Left colon (tissue), 2 donors: Measurements from ENCODE around the gene PLD1. TPM values are rescaled to one million over a fixed set of nuclear protein-coding genes. Genes with fewer than 3 reads are reported as not detected.
"Not testable (repeated sequence)": the region's sequence is repeated elsewhere in the genome, so short reads cannot be mapped to it uniquely, and the experiment has no call there.

Source experiments
- ATAC-seq: fragments of 200-7000 bp; cut with Tn5 transposase; one replicate; pipeline ENCODE4 v1.9.1; 2020; ENCODE audit warnings: mild to moderate bottlenecking, moderate library complexity
- DNase-seq, 2 donors: peaks; one replicate each; pipeline ENCODE4 v3.0.0-alpha.2; 2020
- intact Hi-C, 2 donors: fragments of 100-400 bp; cut with DNase I in 1 of 2; cut with micrococcal nuclease in 1 of 2; formaldehyde crosslinking; loops; one replicate each; pipeline versions ENCODE4 v1.11.2 to v1.14.0; 2022; cut with DNase I, micrococcal nuclease
- total RNA-seq, 2 donors: library from RNA; stranded (reverse); fragmentation: NEBNext Ultra II Directional; extraction: Animal tissue kit (Norgen Biotek cat#: 25700); gene quantifications; one replicate each; pipeline ENCODE4 v1.2.1, GENCODE V29; 2021
- donor health status: DM: no; HTN: no; CAD: no.
- donor health status: DM: yes; HTN: yes; CAD: no.

PLD1 gene
- total RNA-seq, 2 donors from 2014 or later = 79.7 to 109 TPM

DNA sequence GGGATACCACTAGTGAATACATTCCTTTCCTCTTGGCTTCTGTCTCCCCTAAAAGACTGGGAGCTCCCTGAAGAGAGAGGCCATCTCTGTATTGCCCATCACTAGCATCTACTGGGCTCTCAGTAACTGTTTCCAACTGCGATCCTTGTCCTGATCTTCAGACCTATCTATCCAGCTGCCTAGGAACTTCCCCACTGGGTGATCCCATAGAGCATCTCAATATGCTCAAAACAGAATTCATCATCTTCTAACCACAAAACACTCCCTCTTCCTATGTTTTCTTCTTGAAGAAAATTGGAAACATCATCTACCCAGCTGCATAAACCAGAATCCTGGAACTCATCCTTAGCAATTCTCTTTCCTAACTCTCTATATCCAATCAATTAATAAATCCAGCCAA lies 54.6 kb downstream of the PLD1 start:
- intact Hi-C loops = no loop called here
- ATAC-seq = no peak
- no peak for DNase-seq

DNA sequence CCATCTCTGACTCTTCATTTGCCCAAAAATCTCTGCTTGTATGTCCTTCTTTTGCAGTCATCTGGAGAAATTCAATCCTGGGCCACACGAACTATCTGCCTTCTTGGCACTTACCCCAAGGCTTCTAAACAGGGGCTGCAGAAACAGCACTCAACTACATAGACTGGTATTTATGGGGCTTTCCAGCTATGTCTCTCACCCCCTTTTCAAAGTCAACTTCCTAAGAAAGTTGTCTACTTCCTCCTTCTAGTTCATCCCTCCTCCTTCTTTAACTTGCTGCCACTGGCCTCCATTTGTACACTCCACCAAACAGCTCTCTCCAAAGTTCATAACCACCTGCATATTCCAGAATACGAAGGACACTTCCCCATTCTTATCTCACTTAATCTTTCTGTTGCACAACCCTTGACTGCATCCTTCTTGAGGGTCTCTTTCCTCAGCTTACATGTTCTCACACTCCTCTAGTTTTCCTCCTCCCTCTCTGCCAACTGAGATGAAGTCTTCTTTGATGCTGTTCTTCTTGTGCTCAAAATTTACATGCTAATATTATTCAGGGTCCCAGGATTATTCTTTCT lies 55.2 kb downstream of the PLD1 start:
- intact Hi-C loops = no loop called here
- DNase-seq (no peak), ATAC-seq (no peak)

DNA sequence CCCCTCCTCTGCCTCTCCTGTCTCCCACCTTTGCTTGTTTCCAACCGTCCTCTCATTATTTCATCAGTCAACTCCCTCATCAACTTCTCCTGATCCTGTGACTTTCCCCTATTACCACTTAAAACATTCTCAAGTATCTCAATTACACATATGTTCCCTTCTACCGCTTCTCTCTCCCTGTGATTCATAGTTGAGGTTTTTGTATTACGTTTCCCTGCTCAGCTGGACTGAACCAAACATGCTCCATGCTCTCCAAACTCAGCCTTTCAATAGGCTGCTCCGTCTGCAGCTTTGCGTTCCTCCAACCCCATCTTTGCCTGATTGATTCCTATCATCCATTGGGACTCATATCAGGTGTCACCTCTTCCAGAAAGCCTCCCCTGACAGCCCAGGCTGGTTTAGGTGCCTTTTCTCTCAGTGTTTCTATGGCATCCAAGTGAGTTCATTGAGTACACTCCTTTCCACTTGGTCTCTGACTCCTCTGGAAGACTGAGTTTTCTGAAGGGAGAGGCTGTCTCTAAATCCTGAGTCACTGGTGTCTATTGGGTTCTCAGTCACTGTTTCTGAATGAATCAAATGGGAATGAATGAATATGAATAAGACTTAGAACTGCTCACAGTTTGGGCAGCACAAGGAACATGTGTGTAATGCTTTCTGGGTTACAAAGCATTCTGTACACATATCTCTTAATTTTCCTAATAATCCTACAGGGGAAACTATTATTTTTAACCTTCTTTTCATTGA lies 56.4 kb downstream of the PLD1 start:
- ATAC-seq (peak; percentile 16), DNase-seq (no peak)
- intact Hi-C loops = no loop called here

DNA sequence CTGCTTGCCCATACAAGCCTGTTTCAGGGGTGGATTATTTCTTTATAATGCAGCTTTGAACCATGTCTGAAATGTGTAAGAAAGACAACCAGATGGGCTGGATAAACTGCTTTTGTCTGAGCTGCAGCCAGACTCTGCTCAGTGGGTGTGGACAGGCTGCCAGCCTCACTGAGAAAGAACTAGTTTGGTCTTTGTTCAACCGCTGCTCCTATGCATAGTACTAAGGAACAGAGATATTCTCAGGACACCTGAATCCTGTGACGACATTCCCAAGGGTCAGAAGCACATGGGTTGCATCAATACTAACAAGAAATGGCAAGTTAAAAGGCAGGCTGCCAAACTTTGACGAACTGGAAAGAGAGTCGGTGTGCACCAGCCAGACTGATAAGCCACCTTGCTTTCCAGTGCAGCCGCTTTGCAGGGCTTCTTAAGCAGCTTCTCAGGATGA lies 57.2 kb downstream of the PLD1 start:
- ATAC-seq = peak; percentile 91
- intact Hi-C loops = no loop called here
- no peak for DNase-seq

DNA sequence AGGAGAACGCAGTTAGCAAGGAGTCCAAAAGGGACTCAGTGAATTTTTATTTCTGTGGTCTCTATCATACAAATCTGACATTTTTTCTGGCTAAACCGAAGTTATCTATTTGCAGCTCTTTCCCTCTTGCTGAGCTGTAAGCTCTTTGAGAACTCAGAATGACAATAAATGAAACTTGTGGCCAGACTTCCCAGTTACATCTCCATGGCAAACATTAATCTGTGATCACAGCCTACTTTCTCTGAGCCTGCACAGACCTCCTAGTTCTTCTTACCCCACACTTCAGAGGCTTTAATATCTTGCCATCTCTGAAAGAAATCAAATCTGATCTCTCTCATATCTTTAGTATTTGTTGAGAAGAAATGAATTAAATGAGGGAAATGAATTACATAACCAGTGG lies 58.0 kb downstream of the PLD1 start:
- intact Hi-C loops = no loop called here
- ATAC-seq (no peak), DNase-seq (no peak)

DNA sequence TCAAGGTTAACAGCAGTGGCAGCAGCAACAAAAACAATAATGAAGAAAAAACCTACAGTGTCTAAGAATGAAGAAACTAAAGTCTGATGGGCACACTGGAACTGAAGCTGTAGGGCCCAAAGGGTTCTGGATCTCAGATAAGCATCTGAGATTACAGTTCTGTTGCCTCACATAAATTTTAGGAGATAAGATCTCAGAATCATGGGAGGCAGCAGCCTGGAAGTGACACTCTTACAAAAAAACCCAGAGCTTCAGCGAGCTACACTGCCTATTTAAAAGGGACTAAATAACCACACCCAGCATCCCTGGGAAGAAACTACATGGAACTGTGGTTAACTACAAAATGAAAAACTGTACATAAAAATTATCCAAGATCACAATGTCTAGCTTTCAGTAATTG lies 61.2 kb downstream of the PLD1 start:
- no peak for ATAC-seq
- no peak for DNase-seq
- intact Hi-C loops = no loop called here

DNA sequence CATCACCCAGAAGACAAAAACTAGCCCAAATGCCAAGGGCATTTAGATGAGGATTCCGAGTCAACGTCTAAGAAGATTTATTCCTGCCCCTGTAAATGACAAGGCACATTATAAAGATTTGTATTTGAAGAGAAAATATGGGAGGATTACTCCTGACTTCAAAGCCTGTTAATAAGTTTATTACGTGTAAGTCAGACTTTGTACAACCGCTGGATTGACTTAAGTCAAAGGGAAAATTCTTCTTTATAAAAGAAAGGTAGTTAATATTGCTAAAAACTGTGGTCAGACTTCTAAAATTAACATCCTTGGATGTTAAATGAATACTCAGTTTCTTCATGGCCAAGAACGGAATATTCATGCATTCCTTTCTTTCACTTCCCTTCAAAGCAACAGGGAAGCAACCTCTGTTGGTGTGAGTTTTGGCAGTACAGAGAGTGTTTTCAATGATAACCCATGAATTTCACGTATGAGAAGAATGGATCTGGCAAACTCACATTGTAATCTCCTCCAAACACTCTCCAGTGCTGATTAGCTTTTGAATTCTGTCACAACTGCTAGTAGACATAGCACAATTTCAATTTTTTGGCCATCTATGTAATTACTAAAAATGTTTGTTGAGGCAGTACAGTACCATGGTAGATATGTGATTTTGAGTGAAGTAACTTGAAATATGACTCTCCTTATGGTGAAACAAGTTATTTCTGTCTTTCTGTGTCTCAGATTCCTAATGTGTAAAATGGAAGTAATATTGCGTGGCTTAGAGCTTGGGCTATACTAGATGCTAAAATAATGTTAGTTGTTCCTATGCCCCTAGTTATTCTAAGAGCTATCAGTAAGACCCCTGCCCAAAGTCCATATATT lies 62.0 kb downstream of the PLD1 start:
- DNase-seq (no peak), ATAC-seq (no peak)

DNA sequence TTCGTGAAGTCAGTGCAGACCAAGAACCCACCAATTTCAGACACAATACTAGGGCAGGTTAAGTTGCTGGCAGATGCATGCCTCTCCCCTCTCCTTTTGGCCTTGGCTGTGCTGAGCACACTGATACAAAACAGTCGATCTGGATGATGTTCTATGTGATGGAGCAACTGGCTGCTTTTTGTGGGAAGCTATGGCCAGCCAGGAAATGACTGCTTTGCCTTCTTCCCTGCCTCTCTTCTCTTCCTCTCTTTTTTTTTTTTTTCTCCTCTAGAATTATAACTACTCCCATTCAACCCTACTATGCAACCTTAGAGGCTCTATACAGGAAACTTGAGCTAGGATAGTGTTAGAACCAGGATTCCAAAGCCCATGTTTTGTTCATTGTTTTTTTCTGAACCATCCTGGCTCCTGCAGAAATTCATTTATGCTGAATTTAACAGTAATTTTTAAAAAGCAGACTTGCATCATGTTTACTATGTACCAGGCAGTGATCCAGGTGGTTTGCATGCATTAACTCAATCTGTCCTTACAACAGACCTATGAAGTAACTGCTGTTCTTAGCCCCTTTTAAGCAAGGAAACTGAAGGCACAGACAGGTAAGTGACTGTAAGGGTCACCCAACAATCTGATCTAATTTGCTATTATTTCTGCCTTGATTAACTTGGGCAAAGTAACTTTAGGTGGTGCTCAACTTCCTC lies 62.9 kb downstream of the PLD1 start:
- intact Hi-C loops = no loop called here
- ATAC-seq (no peak), DNase-seq (no peak)

More for the DNA sequence above, 62.0 kb downstream of the PLD1 start:
- intact Hi-C loops = no loop called here

DNA sequence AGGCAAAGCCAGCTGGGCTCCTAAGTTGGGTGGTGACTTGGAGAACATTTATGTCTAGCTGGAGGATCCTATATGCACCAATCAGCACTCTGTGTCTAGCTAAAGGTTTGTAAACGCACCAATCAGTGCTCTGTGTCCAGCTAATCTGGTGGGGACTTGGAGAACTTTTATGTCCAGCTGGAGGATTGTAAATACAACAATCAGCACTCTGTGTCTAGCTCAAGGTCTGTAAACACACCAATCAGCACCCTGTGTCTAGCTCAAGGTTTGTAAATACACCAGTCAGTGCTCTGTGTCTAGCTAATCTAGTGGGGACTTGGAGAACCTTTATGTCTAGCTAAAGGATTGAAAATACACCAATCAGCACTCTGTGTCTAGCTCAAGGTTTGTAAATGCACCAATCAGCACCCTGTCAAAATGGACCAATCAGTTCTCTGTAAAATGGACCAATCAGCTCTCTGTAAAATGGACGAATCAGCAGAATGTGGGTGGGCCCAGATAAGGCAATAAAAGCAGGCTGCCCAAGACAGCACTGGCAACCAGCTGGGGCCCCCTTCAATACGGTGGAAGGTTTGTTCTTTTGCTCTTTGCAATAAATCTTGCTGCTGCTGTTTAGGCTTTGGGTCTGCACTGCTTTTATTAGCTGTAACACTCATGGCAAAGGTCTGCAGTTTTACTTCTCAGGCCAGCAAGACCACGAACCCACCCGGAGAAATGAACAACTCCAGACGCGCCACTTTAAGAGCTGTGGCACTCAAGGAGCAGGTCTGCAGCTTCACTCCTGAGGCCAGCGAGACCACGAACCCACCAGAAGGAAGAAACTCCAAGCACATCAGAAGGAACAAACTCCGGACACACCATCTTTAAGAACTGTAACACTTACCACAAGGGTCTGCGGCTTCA lies 63.7 kb downstream of the PLD1 start:
- intact Hi-C loops, ATAC-seq, DNase-seq: not testable (repeated sequence)

DNA sequence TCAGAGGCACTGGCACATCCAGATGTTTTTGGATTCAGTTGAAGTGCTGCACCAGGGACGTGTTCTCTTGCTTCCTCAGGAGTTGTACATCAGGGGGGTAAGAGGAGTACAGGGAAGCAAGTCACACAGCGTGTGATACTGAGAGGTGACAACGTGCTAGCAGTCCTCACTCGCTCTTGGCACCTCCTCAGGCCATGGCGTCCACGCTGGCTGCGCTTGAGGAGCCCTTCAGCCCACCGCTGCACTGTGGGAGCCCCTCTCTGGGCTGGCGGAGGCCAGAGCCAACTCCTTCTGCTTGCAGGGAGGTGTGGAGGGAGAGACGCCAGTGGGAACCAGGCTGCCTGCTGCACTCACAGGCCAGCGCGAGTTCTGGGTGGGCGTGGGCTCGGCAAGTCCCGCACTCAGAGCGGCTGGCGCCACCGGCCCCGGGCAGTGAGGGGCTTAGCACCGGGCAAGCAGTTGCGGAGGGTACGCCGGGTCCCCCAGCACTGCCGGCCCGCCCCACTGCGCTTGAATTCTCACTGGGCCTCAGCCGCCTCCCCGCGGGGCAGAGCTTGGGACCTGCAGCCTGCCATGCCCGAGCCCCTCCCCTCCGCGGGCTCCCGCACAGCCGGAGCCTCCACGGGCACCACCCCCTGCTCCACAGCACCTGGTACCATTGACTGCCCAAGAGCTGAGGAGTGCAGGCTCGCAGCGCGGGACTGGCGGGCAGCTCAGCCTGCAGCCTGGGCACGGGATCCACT lies 64.5 kb downstream of the PLD1 start:
- DNase-seq (no peak), ATAC-seq (no peak)
- intact Hi-C loops = no loop called here

DNA sequence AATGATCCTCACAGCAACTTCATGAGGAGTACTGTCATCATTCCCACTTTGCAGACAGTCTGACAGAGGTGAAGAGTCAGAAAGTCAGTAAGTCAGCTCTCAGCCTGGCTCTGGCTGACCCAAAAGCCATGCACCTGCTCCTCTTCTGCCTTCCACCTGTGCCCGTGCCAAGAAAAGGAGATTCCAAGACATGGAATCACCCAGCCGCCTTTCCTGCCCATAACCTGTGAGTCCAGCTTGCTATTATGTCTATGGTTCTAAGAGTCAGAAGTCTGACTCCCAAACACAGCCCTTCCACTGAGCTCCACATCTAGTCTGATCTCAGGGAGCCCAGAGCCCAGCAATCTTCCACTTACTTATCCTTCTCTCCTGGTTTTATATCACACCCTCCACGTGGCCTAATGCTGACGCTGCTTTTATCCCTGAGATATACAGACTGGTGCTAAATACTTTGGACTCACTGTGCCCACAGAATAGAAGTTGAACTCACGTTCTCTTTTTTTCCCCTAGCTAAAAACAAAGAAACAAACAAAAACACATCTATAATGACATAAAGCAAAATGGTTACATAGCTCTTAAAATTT lies 66.0 kb downstream of the PLD1 start:
- ATAC-seq (no peak), DNase-seq (no peak)
- intact Hi-C loops = no loop called here

DNA sequence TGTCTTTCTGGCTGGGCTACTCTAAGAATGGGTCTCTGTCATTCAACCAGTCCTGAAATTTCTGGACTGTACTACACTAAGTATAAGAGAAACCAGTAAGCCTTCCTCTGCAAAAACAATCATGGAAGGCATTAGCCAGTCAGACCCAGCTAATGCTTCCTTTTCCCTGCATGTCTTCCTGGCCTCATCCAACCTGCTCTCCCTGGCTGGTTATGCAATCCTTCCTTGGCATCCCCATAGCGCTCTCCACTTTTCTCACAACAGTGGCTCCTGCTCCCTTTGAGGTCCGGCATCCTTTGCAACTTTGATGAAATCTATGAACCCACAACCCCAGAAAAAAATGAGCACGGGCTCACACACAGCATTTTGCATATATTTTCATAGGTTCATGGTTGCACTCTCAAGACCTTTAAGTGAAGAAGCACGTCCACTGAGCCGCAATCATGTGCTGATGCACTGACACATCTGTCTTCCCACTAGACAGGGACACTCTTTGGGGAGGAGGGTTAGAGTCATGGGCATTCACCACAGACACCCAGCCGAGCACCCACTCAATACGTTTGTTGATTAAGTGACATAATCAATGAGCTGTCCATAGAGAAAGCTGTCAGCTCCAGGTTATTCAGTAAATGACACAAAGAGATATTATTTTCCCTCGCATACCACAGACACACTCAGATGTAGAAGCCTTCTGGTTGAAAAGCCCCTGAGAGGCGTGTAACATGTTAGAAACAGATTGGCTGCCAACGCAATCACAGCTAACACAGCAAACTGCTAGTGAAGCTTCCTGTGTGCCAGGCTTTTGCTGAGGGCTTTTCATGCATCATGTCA lies 66.7 kb downstream of the PLD1 start:
- no peak for ATAC-seq
- intact Hi-C loops = no loop called here
- no peak for DNase-seq

DNA sequence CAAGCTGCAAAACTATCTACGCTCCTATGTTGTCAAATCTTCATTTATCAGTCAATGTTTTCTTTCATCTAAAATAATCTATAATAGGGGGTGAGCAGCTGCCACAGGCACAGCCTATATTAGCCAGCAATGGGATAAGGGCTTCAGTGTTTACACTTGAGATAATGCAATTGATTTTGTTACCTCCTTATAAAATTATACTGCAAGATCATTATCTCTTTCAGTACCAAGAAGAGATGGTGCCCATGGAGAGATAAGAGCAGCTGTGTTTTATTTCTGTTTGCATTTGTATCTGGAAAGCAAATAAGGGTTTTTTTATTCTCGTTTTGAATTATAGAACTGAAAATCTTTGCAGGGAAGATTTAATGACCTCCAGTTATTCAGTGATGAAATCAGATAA lies 68.9 kb downstream of the PLD1 start:
- ATAC-seq = peak; percentile 63
- intact Hi-C loops = no loop called here
- DNase-seq = no peak

DNA sequence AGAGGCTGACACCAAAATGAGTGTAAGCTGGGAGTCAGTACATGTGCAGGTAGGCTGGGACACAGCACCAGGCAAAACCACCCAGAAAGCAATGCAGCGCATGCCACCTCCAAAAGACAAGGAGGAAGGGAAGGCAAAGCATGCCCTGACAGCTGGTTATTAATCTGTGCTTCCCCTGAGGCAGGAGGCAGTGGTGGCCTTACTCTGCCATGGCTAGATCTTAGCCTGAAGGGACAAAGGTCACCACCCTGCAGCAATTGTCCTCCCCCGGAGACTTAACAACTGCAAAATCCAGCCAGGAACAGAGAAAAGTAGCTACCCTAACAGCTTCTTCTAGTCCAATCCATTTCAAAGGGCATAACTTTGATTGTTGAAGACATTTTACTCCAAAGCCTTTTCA lies 73.7 kb downstream of the PLD1 start:
- peak; percentile 61 for ATAC-seq
- intact Hi-C loops = no loop called here
- no peak for DNase-seq

DNA sequence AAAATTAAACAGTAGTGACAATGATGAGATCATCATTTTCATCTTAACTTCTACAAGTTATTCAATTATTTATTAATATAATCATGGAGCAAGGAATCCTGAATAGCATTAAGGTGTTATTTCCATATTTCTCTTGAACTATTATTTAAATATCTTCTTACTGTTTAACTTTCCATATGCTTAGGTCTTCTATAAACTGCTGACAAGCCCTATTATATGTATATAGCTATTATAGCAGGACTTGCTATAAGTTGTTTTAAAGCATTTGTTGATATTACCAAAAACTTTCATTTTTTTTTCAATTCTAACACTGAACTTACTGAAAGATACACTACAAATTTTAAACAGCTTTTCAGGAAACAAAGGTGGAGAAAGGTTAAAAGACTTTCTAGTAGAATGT lies 76.7 kb downstream of the PLD1 start:
- no peak for DNase-seq
- ATAC-seq = no peak
- intact Hi-C loops = no loop called here

DNA sequence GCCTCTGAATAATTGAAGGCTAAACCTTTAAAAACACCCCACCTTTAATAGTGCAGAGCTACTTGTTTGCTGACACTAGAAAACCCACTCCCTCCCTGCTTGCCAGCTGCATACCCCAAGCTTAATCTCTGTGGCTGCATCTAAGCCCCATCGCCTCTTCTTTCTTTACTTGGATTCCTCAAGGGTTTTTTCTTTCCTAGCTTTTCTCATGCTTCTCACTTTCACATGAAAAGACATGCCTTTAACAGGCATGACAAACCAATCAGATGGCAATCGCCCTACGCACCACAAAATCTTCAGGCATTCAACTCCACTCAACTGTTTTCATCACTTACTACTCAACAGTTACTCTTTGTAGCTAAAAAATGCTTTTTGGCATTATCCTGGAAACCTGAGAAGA lies 77.5 kb downstream of the PLD1 start:
- DNase-seq (no peak), ATAC-seq (no peak)
- intact Hi-C loops = no loop called here

DNA sequence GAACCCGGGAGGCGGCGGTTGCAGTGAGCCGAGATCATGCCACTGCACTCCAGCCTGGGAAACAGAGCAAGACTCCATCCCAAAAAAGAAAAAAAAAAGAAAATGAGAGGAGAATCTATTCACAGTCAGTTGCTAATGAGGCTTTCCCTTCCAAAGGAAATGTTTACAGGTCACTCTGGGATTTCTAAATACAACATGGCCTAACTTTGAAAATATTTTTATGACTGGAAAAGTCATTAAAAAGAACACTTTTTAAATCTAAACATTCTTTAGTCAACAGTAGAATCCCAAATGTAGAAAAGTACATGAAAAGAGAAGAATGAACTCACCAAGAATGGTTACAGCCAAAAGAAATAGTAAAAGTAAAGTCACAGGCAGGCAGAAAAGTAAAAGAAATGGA lies 78.6 kb downstream of the PLD1 start:
- DNase-seq (no peak), ATAC-seq (no peak)
- intact Hi-C loops = no loop called here
